OCI-LY3 (cell line): ENCODE measurements around the gene EXO1.
"Not testable (repeated sequence)": the region's sequence is repeated elsewhere in the genome, so short reads cannot be mapped to it uniquely, and the experiment has no call there.

Source experiments
- CTCF ChIP-seq: fragments of 200-600, 300-600 bp; sonication (generic); IDR thresholded peaks from 2 replicates; pipeline ENCODE4 v1.5.1; 2014; ENCODE audit warnings: antibody characterized with exemption, low read length, low read depth
- EZH2phosphoT487 ChIP-seq: fragments of 200-600 bp; shearing (Covaris generic); IDR thresholded peaks from 2 replicates; pipeline ENCODE4 v1.6.1; 2018; ENCODE audit warnings: antibody characterized with exemption, mixed run types, low read depth

GRCh38 chr1:241855545-241856140 is 7.6 kb downstream of the EXO1 start:
- not testable (repeated sequence) for TF ChIP-seq EZH2phosphoT487, CTCF
